ENCODE data around the gene NDUFS1. TPM values are rescaled to one million over a fixed set of nuclear protein-coding genes. Genes with fewer than 3 reads are reported as not detected.

The NDUFS1 gene
- total RNA-seq, 1 experiment from 2014 or later, result 102 TPM

- H3K27ac Mint-ChIP-seq, result peak overlapping the region; percentile 66 to 99 (median 87); a peak in 6 of 7 replicates
- no CpG with 5 or more reads among the region's 2 CpGs for WGBS (ENCODE audit: extremely low coverage, insufficient read length, low lambda C conversion rate)
Measured at GRCh38 chr2:206160807-206161179, 1.5 kb upstream of the NDUFS1 start.

More at GRCh38 chr2:206160807-206161179, 1.5 kb upstream of the NDUFS1 start:
- Histone ChIP-seq H3K9ac (ENCODE audit: extremely low read depth, insufficient read length, low read length) (peak overlapping the region; percentile 96), H3K56ac (ENCODE audit: insufficient read length, low read depth, low read length) (no peak overlapping the region), H4K20me1 (ENCODE audit: control insufficient read depth, insufficient read depth, insufficient read length) (no peaks in the 10 kb centered on the region), H2BK15ac (ENCODE audit: low read depth, low read length) (no peak overlapping the region), H3T11ph (ENCODE audit: low read length) (no peak overlapping the region), H3K79me2 (ENCODE audit: insufficient read depth, low read length) (peaks cover 30% of the 10 kb centered on the region; the same call in 1 of the 2 replicates), H3K27me3 (ENCODE audit: insufficient read depth, low read length) (no peaks in the 10 kb centered on the region), H3K18ac (ENCODE audit: insufficient read length, low read depth, low read length) (no peak overlapping the region), H2BK12ac (ENCODE audit: insufficient read length, low read depth, low read length) (no peak overlapping the region), H2BK5ac (ENCODE audit: insufficient read length, low read length) (no peak overlapping the region), H2AK5ac (ENCODE audit: insufficient read length, low read length) (no peak overlapping the region), H4K5ac (ENCODE audit: insufficient read length, low read depth, low read length) (no peak overlapping the region), H3K27ac (ENCODE audit: insufficient read length, low read depth, low read length) (no peak overlapping the region), H3K9me3 (ENCODE audit: control insufficient read depth, low read depth, low read length) (no peaks in the 10 kb centered on the region), H3K23ac (ENCODE audit: insufficient read length, low read depth, low read length) (no peak overlapping the region), H3K79me1 (ENCODE audit: insufficient read depth, low read depth, low read length, poor library complexity, severe bottlenecking) (peaks cover 3% of the 10 kb centered on the region), H3K4ac (ENCODE audit: low read depth, low read length) (no peak overlapping the region), H3K4me1 (ENCODE audit: insufficient read depth, low read length) (no peaks in the 10 kb centered on the region), H3K23me2 (ENCODE audit: insufficient read length, low read depth, low read length, poor library complexity, severe bottlenecking) (peaks cover 12% of the 10 kb centered on the region), H3K14ac (ENCODE audit: insufficient read depth, low read length) (no peak overlapping the region), H2BK20ac (ENCODE audit: low read depth, low read length, poor library complexity, severe bottlenecking) (no peak overlapping the region), H4K91ac (ENCODE audit: insufficient read length, low read depth, low read length) (no peak overlapping the region), H2AFZ (ENCODE audit: low read length) (no peak overlapping the region), H3K4me2 (ENCODE audit: insufficient read depth, insufficient read length, low read length) (peak overlapping the region; percentile 77), H4K8ac (replicated peaks; ENCODE audit: insufficient read length, low read depth, low read length) (no peak overlapping the region), H2BK120ac (ENCODE audit: low read depth, low read length, poor library complexity, severe bottlenecking) (no peak overlapping the region)
- Mint-ChIP-seq H3K4me3 (peak overlapping the region; percentile 98 to 99), H3K27me3 (ENCODE audit: low read depth) (0 out of 2 replicates have a peak, but pooled peaks cover 1% of the 10 kb centered on the region), H3K9me3 (no peaks in the 10 kb centered on the region), H3K4me1 (peaks cover 16 to 18% of the 10 kb centered on the region in 2 experiments), H3K36me3 (ENCODE audit: insufficient read depth in 1 of 3, low read depth in 3 of 3) (peaks cover 44 to 68% (median 45%) of the 10 kb centered on the region in 3 experiments)
- no peak for TF ChIP-seq CTCF (conservative IDR thresholded peaks at IDR 0.05)
- DNase-seq, result no peak
